ENCODE data around the gene MRPL48. TPM values are rescaled to one million over a fixed set of nuclear protein-coding genes. Genes with fewer than 3 reads are reported as not detected.

The MRPL48 gene
- total and polyA plus RNA-seq, 2 of the 8 experiments (the other 6 are each of a cell fraction or from before 2014, with no cell fraction given) = 34.9 to 59.9 TPM

- no peak overlapping the region for H3K9ac ChIP-seq (replicated peaks in 1 of 4; ENCODE audit: extremely low read depth in 1 of 4, low read depth in 3 of 4, low read length in 3 of 4)
- peaks cover 5 to 16% of the 10 kb centered on the region in 2 experiments for H4K20me1 ChIP-seq (replicated peaks in 1 of 2; ENCODE audit: control insufficient read depth in 1 of 2, insufficient read depth in 2 of 2, low read length in 2 of 2)
- no peak overlapping the region for H3K14ac ChIP-seq (ENCODE audit: insufficient read length)
- no peak overlapping the region for H2BK15ac ChIP-seq (ENCODE audit: low read length)
- no peak overlapping the region for H3K4ac ChIP-seq (replicated peaks; ENCODE audit: insufficient read length, low read depth, low read length)
- FAIRE-seq = no peak
- 85% methylated on average over 3 of the region's 3 CpGs; no CpG with 5 or more reads in 1 of the 2 experiments for WGBS, 2 experiments (ENCODE audit: extremely low coverage in 1 of 2, insufficient coverage in 1 of 2, insufficient read length in 1 of 2, insufficient replicate concordance in 2 of 2, low coverage in 1 of 2, low lambda C conversion rate in 2 of 2, missing lambda C conversion rate in 1 of 2)
- ChIA-PET CTCF (ENCODE audit: partially characterized antibody) (interaction anchor here (0.9 to 2.2 kb wide), 3 partner anchors 13 to 18 kb away, joined by 3 to 8 read pairs (median 3); partner anchors contain the start of gene RAB6A), POLR2A (ENCODE audit: partially characterized antibody) (interaction anchor here (1.2 to 2.8 kb wide), 4 partner anchors 10 to 119 kb away, joined by 3 to 9 read pairs (median 6); partner anchors contain the start of genes MRPL48 and RAB6A)
- no peak overlapping the region for H2BK5ac ChIP-seq (ENCODE audit: low read depth, low read length)
- H2BK12ac ChIP-seq (ENCODE audit: low read depth, low read length) = no peak overlapping the region
- H3K4me1 ChIP-seq (replicated peaks in 1 of 4; ENCODE audit: control insufficient read depth in 3 of 4, insufficient read depth in 4 of 4, low read length in 3 of 4) = no peaks in the 10 kb centered on the region
- DNase-seq (ENCODE audit: low read depth in 1 of 2, low spot score in 2 of 2) = no peak
- H2AFZ ChIP-seq (ENCODE audit: low read length) = no peak overlapping the region
- no peak overlapping the region for H3K56ac ChIP-seq (replicated peaks; ENCODE audit: insufficient read length, low read depth, low read length)
- H3K79me1 ChIP-seq (ENCODE audit: low read depth, low read length) = peaks cover 36% of the 10 kb centered on the region
- H3K79me2 ChIP-seq (ENCODE audit: control insufficient read depth in 1 of 2, insufficient read depth in 2 of 2, low read length in 2 of 2) = peaks cover 26 to 92% of the 10 kb centered on the region in 2 experiments
- no peak overlapping the region for H3K4me2 ChIP-seq (ENCODE audit: insufficient read depth in 1 of 2, low read depth in 2 of 2, low read length in 2 of 2)
- no peak overlapping the region for H3K18ac ChIP-seq (ENCODE audit: extremely low read depth, low read length)
- H2AK5ac ChIP-seq (ENCODE audit: low read depth, low read length) = no peak overlapping the region
- no peak overlapping the region for H4K91ac ChIP-seq (replicated peaks; ENCODE audit: insufficient read length, low read length)
- no peaks in the 10 kb centered on the region for H3K36me3 ChIP-seq (ENCODE audit: control insufficient read depth in 2 of 4, insufficient read depth in 4 of 4, low read length in 3 of 4)
- no peak overlapping the region for H3K23ac ChIP-seq (ENCODE audit: insufficient read length)
- H3K23me2 ChIP-seq (ENCODE audit: low read depth, low read length) = no peaks in the 10 kb centered on the region
- H4K5ac ChIP-seq (ENCODE audit: insufficient read length, low read depth, low read length) = no peak overlapping the region
- no peak overlapping the region for H3K4me3 ChIP-seq (ENCODE audit: extremely low read depth in 1 of 4, insufficient read depth in 2 of 4, low read depth in 3 of 4, low read length in 4 of 4)
- H3K9me3 ChIP-seq (ENCODE audit: insufficient read depth in 2 of 2, low read depth in 1 of 2, low read length in 1 of 2) = no peaks in the 10 kb centered on the region
- no peak overlapping the region for H3K27ac ChIP-seq (ENCODE audit: low read depth, low read length)
- H2BK120ac ChIP-seq (replicated peaks; ENCODE audit: low read depth, low read length) = no peak overlapping the region
- H3K27me3 ChIP-seq (replicated peaks in 1 of 4; ENCODE audit: control insufficient read depth in 3 of 4, extremely low read depth in 1 of 4, insufficient read depth in 3 of 4, low read length in 3 of 4) = no peaks in the 10 kb centered on the region
- no peak overlapping the region for H4K8ac ChIP-seq (ENCODE audit: extremely low read depth, insufficient read depth, low read length)
- no peak overlapping the region for H2BK20ac ChIP-seq (ENCODE audit: low read length)
- TF ChIP-seq POLR2AphosphoS5 (IDR thresholded peaks at IDR 0.05; ENCODE audit: low read depth, low read length) (no peak), RAD21 (IDR thresholded peaks at IDR 0.05 in 1 of 2, conservative IDR thresholded peaks at IDR 0.05 in 1 of 2; ENCODE audit: low read depth in 2 of 2, low read length in 2 of 2) (no peak), ATF2 (IDR thresholded peaks at IDR 0.05; ENCODE audit: low read length) (no peak), TEAD4 (IDR thresholded peaks at IDR 0.05; ENCODE audit: low read depth, low read length) (no peak), JUND (IDR thresholded peaks at IDR 0.05; ENCODE audit: low read length) (no peak), KDM4A (IDR thresholded peaks at IDR 0.05; ENCODE audit: low read depth, low read length, severe bottlenecking) (no peak), POLR2A (IDR thresholded peaks at IDR 0.05; ENCODE audit: control extremely low read depth in 1 of 2, low read depth in 2 of 2, low read length in 2 of 2) (no peak), FOSL1 (IDR thresholded peaks at IDR 0.05; ENCODE audit: insufficient read depth, low read depth, low read length) (no peak), PHF8 (conservative IDR thresholded peaks at IDR 0.05; ENCODE audit: low read depth, low read length) (no peak), BCL11A (IDR thresholded peaks at IDR 0.05; ENCODE audit: low read depth in 2 of 2, low read length in 2 of 2) (no peak), CBX8 (IDR thresholded peaks at IDR 0.05; ENCODE audit: borderline replicate concordance, low read depth, low read length) (no peak), MAX (IDR thresholded peaks at IDR 0.05) (no peak), SIX5 (IDR thresholded peaks at IDR 0.05; ENCODE audit: low read depth, low read length) (no peak)
These were observed 39.9 kb upstream of the MRPL48 start for GRCh38 chr11:73747762-73748161.
